Loucy (cell line): ENCODE data around the gene PKP2.
A peak's percentile ranks its signal among the peaks of the same experiment; 100 is the strongest.

Experiments
- H2AFZ ChIP-seq: fragments of 200-600 bp; sonication (generic); 2 replicates; pipeline ENCODE4 v1.6.0; 2016; ENCODE audit warnings: antibody characterized with exemption, mild to moderate bottlenecking, low read length, moderate library complexity
- H3F3A ChIP-seq: fragments of 200-600 bp; 2 replicates; pipeline ENCODE4 v1.6.0; 2016; ENCODE audit warnings: antibody characterized with exemption, low read depth, mild to moderate bottlenecking
- H3K27me3 ChIP-seq: fragments of 200-600 bp; sonication (generic); 2 replicates; pipeline ENCODE4 v1.6.1; 2014; ENCODE audit warnings: low read length, mild to moderate bottlenecking; ENCODE audit not compliant: insufficient read depth, poor library complexity, severe bottlenecking
- H3K36me3 ChIP-seq: fragments of 200-600 bp; sonication (generic); 2 replicates; pipeline ENCODE4 v1.6.1; 2016; ENCODE audit warnings: low read length; ENCODE audit not compliant: insufficient read depth
- H3K4me1 ChIP-seq: fragments of 200-600 bp; sonication (generic); 2 replicates; pipeline ENCODE4 v1.5.1; 2014; ENCODE audit warnings: low read length, mild to moderate bottlenecking; ENCODE audit not compliant: insufficient read depth, poor library complexity, severe bottlenecking
- H3K4me2 ChIP-seq: fragments of 200-600 bp; sonication (generic); 2 replicates; pipeline ENCODE4 v1.6.0; 2014; ENCODE audit warnings: antibody characterized with exemption, low read length, low read depth, mild to moderate bottlenecking; ENCODE audit not compliant: poor library complexity, severe bottlenecking
- H3K4me3 ChIP-seq: fragments of 200-600 bp; sonication (generic); 2 replicates; pipeline ENCODE4 v1.5.1; 2014; ENCODE audit warnings: low read length, mild to moderate bottlenecking, mixed read lengths; ENCODE audit not compliant: poor library complexity, severe bottlenecking
- H3K79me2 ChIP-seq: fragments of 200-600 bp; sonication (generic); 2 replicates; pipeline ENCODE4 v1.6.1; 2014; ENCODE audit warnings: low read length; ENCODE audit not compliant: insufficient read depth
- H3K9ac ChIP-seq: fragments of 200-600 bp; sonication (generic); 2 replicates; pipeline ENCODE4 v1.6.0; 2014; ENCODE audit warnings: mild to moderate bottlenecking, low read depth, low read length, moderate library complexity; ENCODE audit not compliant: poor library complexity, severe bottlenecking
- H3K9me2 ChIP-seq: fragments of 200-600 bp; sonication (generic); replicated peaks from 2 replicates; pipeline ENCODE4 v1.6.1; 2016; ENCODE audit warnings: low read depth, low read length, mixed read lengths
- H3K9me3 ChIP-seq: fragments of 200-600 bp; sonication (generic); 2 replicates; pipeline ENCODE4 v1.6.1; 2014; ENCODE audit warnings: mild to moderate bottlenecking, antibody characterized with exemption, low read length, low read depth; ENCODE audit not compliant: insufficient read depth
- H4K20me1 ChIP-seq: fragments of 200-600 bp; sonication (generic); 2 replicates; pipeline ENCODE4 v1.6.0; 2014; ENCODE audit warnings: antibody characterized with exemption, low read length, mild to moderate bottlenecking; ENCODE audit not compliant: insufficient read depth, poor library complexity, severe bottlenecking
- CTCF ChIP-seq: fragments of 200-600 bp; sonication (generic); conservative IDR thresholded peaks from 2 replicates; pipeline ENCODE4 v1.5.1; 2014; ENCODE audit warnings: mild to moderate bottlenecking, antibody characterized with exemption, low read length
- EZH2phosphoT487 ChIP-seq: fragments of 200-600 bp; IDR thresholded peaks from 2 replicates; pipeline ENCODE4 v1.6.1; 2018; ENCODE audit warnings: antibody characterized with exemption, mild to moderate bottlenecking, moderate library complexity, borderline replicate concordance

Gene PKP2

GRCh38 chr12:32921397-32921796 lies 24.8 kb upstream of the PKP2 start:
- no peak overlapping the region for H3K4me2 ChIP-seq
- H3K4me3 ChIP-seq, result no peak overlapping the region
- TF ChIP-seq CTCF (no peak), EZH2phosphoT487 (no peak)
- H3K36me3 ChIP-seq, result no peaks in the 10 kb centered on the region
- H3K79me2 ChIP-seq, result no peaks in the 10 kb centered on the region
- H3K9me3 ChIP-seq, result no peaks in the 10 kb centered on the region
- no peaks in the 10 kb centered on the region for H3K4me1 ChIP-seq
- H3K27me3 ChIP-seq, result no peaks in the 10 kb centered on the region
- no peak overlapping the region for H3K9ac ChIP-seq
- H4K20me1 ChIP-seq, result no peaks in the 10 kb centered on the region
- H3K9me2 ChIP-seq, result no peaks in the 10 kb centered on the region
- no peak overlapping the region for H2AFZ ChIP-seq
- no peaks in the 10 kb centered on the region for H3F3A ChIP-seq

GRCh38 chr12:32920506-32921085 lies 24.0 kb upstream of the PKP2 start:
- TF ChIP-seq CTCF, result no peak
- TF ChIP-seq EZH2phosphoT487, result no peak
- no peaks in the 10 kb centered on the region for H3K4me1 ChIP-seq
- H3K9me3 ChIP-seq, result no peaks in the 10 kb centered on the region

DNA sequence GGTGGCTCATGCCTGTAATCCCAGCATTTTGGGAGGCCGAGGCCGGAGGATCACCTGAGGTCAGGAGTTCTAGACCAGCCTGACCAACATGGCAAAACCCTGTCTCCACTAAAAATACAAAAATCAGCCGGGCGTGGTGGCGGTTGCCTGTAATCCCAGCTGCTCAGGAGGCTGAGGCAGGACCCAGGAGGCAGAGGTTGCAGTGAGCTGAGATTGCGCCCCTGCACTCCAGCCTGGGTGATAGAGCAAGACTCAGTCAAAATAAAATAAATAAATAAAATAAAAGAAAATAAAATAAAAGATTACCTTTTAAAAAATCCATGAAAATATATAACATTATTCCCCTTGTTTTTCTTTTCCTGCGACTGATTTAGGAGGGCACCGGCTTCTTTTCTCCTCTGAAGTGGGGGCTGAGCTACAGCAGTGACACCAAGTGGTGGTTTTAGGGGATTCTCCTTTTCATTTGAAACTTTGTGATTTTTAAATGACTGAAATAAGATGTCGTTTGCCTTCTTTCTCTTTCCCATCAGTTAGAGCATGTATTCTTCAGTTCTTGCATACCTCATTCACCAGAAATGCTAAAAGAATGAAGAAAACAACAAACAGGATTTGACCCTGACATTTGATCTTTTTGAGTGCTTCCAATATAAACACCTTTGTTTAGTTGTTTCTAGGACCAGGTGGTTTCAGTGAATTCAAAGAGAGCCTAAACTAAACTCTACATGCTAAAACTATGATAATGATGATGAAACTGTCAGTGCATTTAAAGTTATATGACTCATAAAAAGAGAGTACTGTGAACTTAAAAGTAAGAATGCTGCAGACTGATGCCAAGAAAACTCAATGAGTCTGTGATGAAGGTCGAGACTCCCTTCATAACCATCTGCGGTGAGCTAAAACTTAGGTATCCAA lies 22.6 kb upstream of the PKP2 start:
- Histone ChIP-seq H3K4me2 (no peak overlapping the region), H3K9ac (no peak overlapping the region), H3K79me2 (no peaks in the 10 kb centered on the region), H3K4me1 (no peaks in the 10 kb centered on the region), H2AFZ (0 out of 2 replicates have a peak overlapping the region, but pooled peaks have one; percentile 43), H3K9me3 (no peaks in the 10 kb centered on the region), H3K4me3 (no peak overlapping the region), H3K9me2 (no peaks in the 10 kb centered on the region), H3K27me3 (no peaks in the 10 kb centered on the region), H3K36me3 (no peaks in the 10 kb centered on the region), H4K20me1 (no peaks in the 10 kb centered on the region), H3F3A (no peaks in the 10 kb centered on the region)
- TF ChIP-seq CTCF, result peak; percentile 50
- no peak for TF ChIP-seq EZH2phosphoT487

More at GRCh38 chr12:32920506-32921085, 24.0 kb upstream of the PKP2 start:
- Histone ChIP-seq H3K36me3 (no peaks in the 10 kb centered on the region), H3K9me2 (no peaks in the 10 kb centered on the region), H3F3A (no peaks in the 10 kb centered on the region), H4K20me1 (no peaks in the 10 kb centered on the region), H2AFZ (no peak overlapping the region), H3K4me2 (no peak overlapping the region), H3K4me3 (no peak overlapping the region), H3K79me2 (no peaks in the 10 kb centered on the region), H3K9ac (no peak overlapping the region), H3K27me3 (no peaks in the 10 kb centered on the region)
